Activated T-cell treated with anti-CD3 and anti-CD28 coated beads for 48 hours (primary cell): ENCODE results near the gene B4GALT4.
"Not testable (repeated sequence)": the region's sequence is repeated elsewhere in the genome, so short reads cannot be mapped to it uniquely, and the experiment has no call there.

Source experiments
- DNase-seq: peaks from one replicate; pipeline ENCODE4 v3.0.0-alpha.2; 2020; ENCODE audit warnings: low read depth

B4GALT4 gene

GRCh38 chr3:119195911-119196310 is 44.8 kb downstream of the B4GALT4 start:
- no peak for DNase-seq

GRCh38 chr3:119195151-119195476 is 45.6 kb downstream of the B4GALT4 start:
- DNase-seq = no peak

- DNase-seq = no peak
These were observed 46.2 kb downstream of the B4GALT4 start for GRCh38 chr3:119194237-119195150.

GRCh38 chr3:119191800-119192199 is 48.9 kb downstream of the B4GALT4 start:
- DNase-seq = no peak

GRCh38 chr3:119187266-119187665 is 53.4 kb downstream of the B4GALT4 start:
- DNase-seq = no peak

GRCh38 chr3:119184796-119185570 is 55.7 kb downstream of the B4GALT4 start:
- no peak for DNase-seq

GRCh38 chr3:119184111-119184510 is 56.6 kb downstream of the B4GALT4 start:
- DNase-seq = no peak

GRCh38 chr3:119181765-119182164 is 58.9 kb downstream of the B4GALT4 start:
- no peak for DNase-seq

GRCh38 chr3:119177321-119177720 is 63.4 kb downstream of the B4GALT4 start:
- DNase-seq = no peak

GRCh38 chr3:119176778-119177177 is 63.9 kb downstream of the B4GALT4 start:
- DNase-seq = no peak

- no peak for DNase-seq
These were observed 64.6 kb downstream of the B4GALT4 start for GRCh38 chr3:119175872-119176756.

GRCh38 chr3:119173325-119173724 is 67.4 kb downstream of the B4GALT4 start, which contains the start of gene UPK1B:
UPK1B (plus strand) TSS chr3:119173598; CDS start chr3:119186742, 13,144 bp downstream.
- no peak for DNase-seq

- no peak for DNase-seq
These were observed 69.9 kb downstream of the B4GALT4 start for GRCh38 chr3:119170821-119171220.

GRCh38 chr3:119164745-119165144 is 75.9 kb downstream of the B4GALT4 start:
- not testable (repeated sequence) for DNase-seq
